ENCODE data around the gene ADSS1.

DNA sequence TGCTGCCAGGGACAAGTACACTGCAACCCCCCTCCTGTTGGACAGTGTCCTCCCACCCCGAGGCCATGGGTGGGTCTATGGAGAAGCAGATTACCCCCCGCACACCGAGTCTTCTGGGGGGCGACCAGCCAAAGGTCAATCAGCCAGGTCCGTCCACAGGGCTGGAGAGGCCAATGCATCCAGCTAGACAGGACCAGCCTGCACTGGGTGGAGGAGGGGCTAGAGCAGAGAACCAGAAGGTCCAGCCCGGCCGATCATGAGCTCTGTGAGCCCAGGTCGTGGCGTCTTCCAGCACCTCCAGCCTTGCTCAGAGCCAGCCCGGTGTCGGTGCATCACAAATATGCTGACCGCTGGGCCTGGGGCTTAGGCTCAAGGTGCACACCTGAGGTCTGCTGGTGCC lies 8.2 kb upstream of the ADSS1 start:
- TF ChIP-seq CTCF (IDR thresholded peaks at IDR 0.05) (no peak), POLR2AphosphoS5 (IDR thresholded peaks at IDR 0.05) (no peak), POLR2A (IDR thresholded peaks at IDR 0.05) (no peak)
